Measurements from ENCODE around the gene PLK5. TPM values are rescaled to one million over a fixed set of nuclear protein-coding genes. Genes with fewer than 3 reads are reported as not detected.
"Not testable (repeated sequence)": the region's sequence is repeated elsewhere in the genome, so short reads cannot be mapped to it uniquely, and the experiment has no call there.

PLK5 gene, protein sequence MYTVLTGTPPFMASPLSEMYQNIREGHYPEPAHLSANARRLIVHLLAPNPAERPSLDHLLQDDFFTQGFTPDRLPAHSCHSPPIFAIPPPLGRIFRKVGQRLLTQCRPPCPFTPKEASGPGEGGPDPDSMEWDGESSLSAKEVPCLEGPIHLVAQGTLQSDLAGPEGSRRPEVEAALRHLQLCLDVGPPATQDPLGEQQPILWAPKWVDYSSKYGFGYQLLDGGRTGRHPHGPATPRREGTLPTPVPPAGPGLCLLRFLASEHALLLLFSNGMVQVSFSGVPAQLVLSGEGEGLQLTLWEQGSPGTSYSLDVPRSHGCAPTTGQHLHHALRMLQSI
- total RNA-seq = 0.26 and 0.38 TPM in 2 replicates
- long read RNA-seq = 0 reads

DNA sequence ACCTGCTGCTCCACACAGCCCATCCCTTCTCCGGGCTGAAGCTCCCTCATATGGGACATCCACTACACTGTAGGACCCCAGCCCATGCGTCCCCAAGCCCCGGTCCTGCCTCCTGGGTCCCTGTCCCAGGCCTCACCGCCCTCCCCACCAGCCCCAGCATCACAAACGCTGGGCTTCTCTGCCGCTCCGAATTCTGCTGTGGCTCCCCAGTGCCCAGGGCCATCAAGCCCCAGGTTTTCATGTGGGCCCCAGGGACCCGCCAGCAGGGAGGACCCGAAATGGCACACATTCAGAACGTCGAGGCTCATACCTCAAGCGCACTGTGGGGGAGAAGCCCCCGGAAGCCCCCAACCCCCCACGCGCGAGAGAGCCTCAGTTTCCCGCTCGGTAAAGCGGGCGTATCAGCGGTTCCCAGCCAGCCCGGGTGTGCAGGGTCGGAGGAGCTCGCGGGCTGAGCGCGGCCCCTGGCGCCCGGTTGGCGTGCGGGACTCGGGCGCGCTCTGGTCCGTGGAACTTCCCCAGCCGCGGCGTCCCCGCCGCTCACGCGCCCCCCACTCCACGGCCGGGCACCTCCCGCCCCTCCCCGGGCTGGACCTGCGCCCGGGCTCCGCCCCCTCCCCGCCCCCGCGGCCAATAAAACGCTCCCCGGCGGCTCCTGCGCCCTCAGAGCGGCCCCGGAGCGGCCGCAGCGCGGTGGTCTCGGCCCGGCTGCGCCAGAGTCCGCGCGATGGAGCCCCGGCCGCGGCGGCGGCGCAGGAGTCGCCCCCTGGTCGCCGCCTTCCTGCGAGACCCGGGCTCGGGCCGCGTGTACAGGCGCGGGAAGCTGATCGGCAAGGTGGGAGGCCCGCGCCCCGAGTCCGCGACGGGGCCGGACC lies at the start of gene PLK5:
Gene PLK5, plus strand, starts transcription at position 666 of the 875 bp plus-strand sequence. CDS start 2,920 bp downstream, outside the sequence.
- Mint-ChIP-seq H3K27me3 (peaks cover 57% of the 10 kb centered on the region), H3K4me3 (ENCODE audit: low read depth) (peak within 1 kb of the TSS; percentile 40), H3K27ac (peak within 1 kb of the TSS; percentile 18), H3K36me3 (ENCODE audit: insufficient read depth) (no peaks in the 10 kb centered on the region), H3K9me3 (ENCODE audit: low read depth) (no peaks in the 10 kb centered on the region), H3K4me1 (ENCODE audit: low read depth) (peaks cover 4% of the 10 kb centered on the region)
- DNase-seq (ENCODE audit: low spot score, unreplicated experiment) = no peak
- TF ChIP-seq, protein P1, sequence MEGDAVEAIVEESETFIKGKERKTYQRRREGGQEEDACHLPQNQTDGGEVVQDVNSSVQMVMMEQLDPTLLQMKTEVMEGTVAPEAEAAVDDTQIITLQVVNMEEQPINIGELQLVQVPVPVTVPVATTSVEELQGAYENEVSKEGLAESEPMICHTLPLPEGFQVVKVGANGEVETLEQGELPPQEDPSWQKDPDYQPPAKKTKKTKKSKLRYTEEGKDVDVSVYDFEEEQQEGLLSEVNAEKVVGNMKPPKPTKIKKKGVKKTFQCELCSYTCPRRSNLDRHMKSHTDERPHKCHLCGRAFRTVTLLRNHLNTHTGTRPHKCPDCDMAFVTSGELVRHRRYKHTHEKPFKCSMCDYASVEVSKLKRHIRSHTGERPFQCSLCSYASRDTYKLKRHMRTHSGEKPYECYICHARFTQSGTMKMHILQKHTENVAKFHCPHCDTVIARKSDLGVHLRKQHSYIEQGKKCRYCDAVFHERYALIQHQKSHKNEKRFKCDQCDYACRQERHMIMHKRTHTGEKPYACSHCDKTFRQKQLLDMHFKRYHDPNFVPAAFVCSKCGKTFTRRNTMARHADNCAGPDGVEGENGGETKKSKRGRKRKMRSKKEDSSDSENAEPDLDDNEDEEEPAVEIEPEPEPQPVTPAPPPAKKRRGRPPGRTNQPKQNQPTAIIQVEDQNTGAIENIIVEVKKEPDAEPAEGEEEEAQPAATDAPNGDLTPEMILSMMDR (IDR thresholded peaks at IDR 0.05; ENCODE audit: unreplicated experiment) = no peak

DNA sequence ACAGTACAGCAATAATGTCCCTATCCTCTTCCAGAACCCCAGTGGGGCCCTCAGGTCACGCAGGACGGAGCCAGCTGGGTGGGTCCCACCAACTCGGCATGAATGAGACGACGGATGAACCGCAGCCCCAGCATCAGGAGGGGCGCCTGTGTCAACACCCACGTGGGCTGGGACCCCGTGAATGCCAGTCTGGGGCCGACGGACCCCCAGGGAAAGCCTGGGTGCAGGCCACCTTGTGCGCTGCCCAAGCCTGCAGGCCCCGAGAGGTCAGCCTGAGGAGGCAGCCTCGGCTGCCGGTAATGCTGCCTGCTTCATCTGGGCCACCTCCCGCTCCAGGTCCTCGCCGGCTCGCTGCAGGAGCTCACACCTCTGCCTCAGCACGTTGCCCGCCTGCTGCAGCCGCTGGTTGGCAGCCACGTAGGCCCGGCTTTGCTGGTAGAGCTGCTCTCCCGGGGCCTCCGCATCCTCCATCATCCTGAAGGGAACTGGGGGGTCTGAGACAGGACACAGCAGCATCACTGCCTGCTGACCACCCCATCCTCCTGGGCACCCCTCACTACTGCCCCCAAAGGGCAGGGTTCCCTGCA lies 49.0 kb upstream of the PLK5 start:
- peaks cover 8% of the 10 kb centered on the region for H3K4me1 Mint-ChIP-seq (ENCODE audit: low read depth)
- DNase-seq (ENCODE audit: low spot score, unreplicated experiment) = no peak
- no peak overlapping the region for H3K27ac Mint-ChIP-seq
- no peaks in the 10 kb centered on the region for H3K9me3 Mint-ChIP-seq (ENCODE audit: low read depth)
- peaks cover 22% of the 10 kb centered on the region for H3K27me3 Mint-ChIP-seq
- TF ChIP-seq, protein P1 (IDR thresholded peaks at IDR 0.05; ENCODE audit: unreplicated experiment) = no peak
- peaks cover 3% of the 10 kb centered on the region for H3K36me3 Mint-ChIP-seq (ENCODE audit: insufficient read depth)
- H3K4me3 Mint-ChIP-seq (ENCODE audit: low read depth) = no peak overlapping the region

DNA sequence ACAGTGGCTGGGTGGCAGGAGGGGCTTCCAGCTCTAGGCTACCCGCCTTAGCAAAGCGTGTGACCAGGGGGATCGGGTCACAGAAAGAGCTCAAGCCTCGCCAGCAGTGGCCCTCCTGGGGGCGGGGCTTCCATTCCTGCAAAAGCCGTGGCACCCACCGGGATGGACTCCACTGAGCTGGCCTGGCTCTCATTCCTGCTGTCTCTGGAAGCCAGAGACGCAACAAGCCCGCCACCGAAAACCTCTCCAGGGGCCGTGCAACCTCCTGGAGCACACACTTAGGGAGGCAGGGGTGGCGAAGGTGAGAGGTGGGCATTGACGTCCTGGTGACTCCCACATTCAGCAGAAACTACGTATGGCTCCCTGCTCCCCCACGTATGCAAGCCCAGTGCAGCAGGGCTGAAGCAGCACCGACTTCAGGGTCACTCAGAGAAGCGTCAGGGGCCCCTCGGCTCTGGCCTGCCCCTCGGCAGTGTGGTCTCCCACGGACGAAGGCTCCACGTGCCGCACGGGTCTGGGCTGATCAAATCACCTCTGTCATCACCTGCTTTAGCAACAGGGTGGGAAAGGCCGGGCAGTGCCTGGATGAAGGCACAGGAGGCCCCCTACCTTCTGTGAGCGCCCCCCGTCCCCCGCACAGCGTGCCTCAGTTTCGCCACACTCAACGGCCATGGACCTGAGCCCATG lies 48.0 kb upstream of the PLK5 start:
- Mint-ChIP-seq H3K4me3 (ENCODE audit: low read depth) (no peak overlapping the region), H3K9me3 (ENCODE audit: low read depth) (no peaks in the 10 kb centered on the region), H3K4me1 (ENCODE audit: low read depth) (peaks cover 6% of the 10 kb centered on the region), H3K36me3 (ENCODE audit: insufficient read depth) (peaks cover 3% of the 10 kb centered on the region), H3K27ac (no peak overlapping the region), H3K27me3 (peaks cover 18% of the 10 kb centered on the region)
- no peak for DNase-seq (ENCODE audit: low spot score, unreplicated experiment)
- TF ChIP-seq, protein P1 (IDR thresholded peaks at IDR 0.05; ENCODE audit: unreplicated experiment) = no peak

DNA sequence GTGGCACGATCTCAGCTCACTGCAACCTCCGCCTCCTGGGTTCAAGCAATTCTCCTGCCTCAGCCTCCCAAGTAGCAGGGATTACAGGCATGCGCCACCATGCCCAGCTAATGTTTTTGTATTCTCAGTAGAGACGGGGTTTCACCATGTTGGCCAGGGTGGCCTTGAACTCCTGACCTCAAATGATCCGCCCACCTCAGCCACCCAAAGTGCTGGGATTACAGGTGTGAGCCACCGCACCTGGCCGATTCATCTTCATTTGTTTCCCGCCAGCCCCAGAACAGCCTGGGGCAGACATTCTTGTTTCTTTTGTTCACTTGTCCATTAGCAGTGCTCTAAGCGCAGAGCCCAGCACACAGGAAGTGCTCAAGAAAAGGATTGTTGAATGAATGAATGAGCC lies 46.8 kb upstream of the PLK5 start:
- not testable (repeated sequence) for H3K27me3 Mint-ChIP-seq; DNase-seq (ENCODE audit: low spot score, unreplicated experiment); H3K9me3 Mint-ChIP-seq (ENCODE audit: low read depth); H3K4me1 Mint-ChIP-seq (ENCODE audit: low read depth); H3K27ac Mint-ChIP-seq; H3K36me3 Mint-ChIP-seq (ENCODE audit: insufficient read depth)
- peak overlapping the region; percentile 58 for H3K4me3 Mint-ChIP-seq (ENCODE audit: low read depth)

DNA sequence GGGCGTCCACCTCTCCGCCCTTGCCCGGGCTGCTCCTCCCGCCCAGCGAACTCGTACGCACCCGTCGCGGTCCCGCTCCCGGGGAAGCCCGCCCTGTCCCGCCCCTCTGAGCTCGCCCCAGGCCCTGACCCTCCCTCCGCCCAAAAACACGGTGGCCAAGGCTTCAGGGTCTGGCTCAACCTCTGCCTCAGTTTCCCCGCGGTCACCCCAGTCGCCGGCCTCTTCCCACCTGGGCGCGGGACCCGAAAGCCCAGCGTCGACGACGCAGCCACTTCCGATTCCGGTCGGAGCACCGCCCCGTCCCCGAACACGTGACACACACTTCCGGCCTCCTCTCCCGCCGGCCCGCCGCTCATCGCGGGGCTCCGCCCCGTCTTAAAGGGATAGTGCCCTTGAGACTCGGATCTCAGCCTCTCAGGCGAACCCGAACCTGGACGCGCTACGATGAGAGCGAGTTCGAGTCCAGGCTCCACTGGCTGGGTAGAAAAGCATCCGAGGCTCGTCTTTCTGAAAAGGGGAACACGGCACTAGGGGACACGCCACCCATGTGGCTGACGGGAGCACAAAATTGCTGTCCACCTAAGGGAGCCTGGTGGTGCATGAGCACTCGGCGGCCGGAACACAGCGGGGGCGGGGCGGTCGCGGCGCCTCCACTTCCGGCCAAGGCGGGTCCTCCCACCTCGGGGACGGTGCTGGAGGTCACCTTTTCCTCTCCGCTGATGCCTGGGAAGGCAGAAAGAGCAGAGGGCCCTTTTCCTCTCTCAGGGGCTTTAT lies 44.8 kb upstream of the PLK5 start, which contains the start of gene C19orf25:
Gene C19orf25, minus strand, starts transcription at position 282 of the 774 bp plus-strand sequence. CDS start 312 bp downstream, outside the sequence.
- Mint-ChIP-seq H3K9me3 (ENCODE audit: low read depth) (no peaks in the 10 kb centered on the region), H3K4me1 (ENCODE audit: low read depth) (peaks cover 6% of the 10 kb centered on the region), H3K4me3 (ENCODE audit: low read depth) (peak within 1 kb of the TSS; percentile 97), H3K36me3 (ENCODE audit: insufficient read depth) (peaks cover 3% of the 10 kb centered on the region), H3K27ac (peak within 1 kb of the TSS; percentile 92), H3K27me3 (no peaks in the 10 kb centered on the region)
- peak; percentile 84 for DNase-seq (ENCODE audit: low spot score, unreplicated experiment)
- TF ChIP-seq, protein P1 (IDR thresholded peaks at IDR 0.05; ENCODE audit: unreplicated experiment) = peak; percentile 1

All from progenitor cell of endocrine pancreas (in vitro differentiated cells).